ENCODE measurements around the gene CTXND1. TPM values are rescaled to one million over a fixed set of nuclear protein-coding genes. Genes with fewer than 3 reads are reported as not detected.

Gene CTXND1
- total and polyA plus RNA-seq, 2 of the 4 experiments (the other 2 are of a cell fraction) = not detected

DNA sequence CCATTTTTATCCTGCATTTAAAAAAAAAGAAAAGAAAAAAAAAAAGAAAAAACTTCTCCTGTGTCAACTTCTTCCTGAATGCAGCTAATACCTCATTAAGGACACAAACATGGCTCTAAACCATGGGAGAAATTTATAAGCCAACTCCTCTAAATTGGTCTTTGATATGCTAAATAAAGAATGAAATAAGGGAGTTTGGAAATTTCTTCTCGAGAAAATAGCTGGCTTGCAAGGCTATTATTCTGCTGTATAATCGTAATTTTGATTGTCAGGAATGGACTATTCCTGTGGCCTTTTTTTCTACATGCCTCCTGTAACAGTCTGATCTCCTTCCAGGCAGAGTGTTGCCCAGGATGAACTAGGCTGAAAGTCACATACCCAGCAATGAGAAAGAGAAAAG is 20.6 kb downstream of the CTXND1 start:
- H2AK5ac ChIP-seq (ENCODE audit: low read depth, low read length) = no peak overlapping the region
- H3K23ac ChIP-seq (ENCODE audit: low read depth, low read length) = no peak overlapping the region
- no peak overlapping the region for H3K9ac ChIP-seq (ENCODE audit: low read depth, low read length)
- no peak overlapping the region for H2BK20ac ChIP-seq (ENCODE audit: low read depth, low read length)
- no peaks in the 10 kb centered on the region for H3K79me1 ChIP-seq (ENCODE audit: low read depth in 1 of 2, low read length in 2 of 2)
- H3K18ac ChIP-seq (ENCODE audit: low read depth, low read length) = no peak overlapping the region
- no peak overlapping the region for H2BK15ac ChIP-seq (ENCODE audit: low read depth, low read length)
- H4K20me1 ChIP-seq (ENCODE audit: insufficient read depth, low read length) = no peaks in the 10 kb centered on the region
- POLR2A ChIA-PET (ENCODE audit: unreplicated experiment) = no interaction called here
- H2BK5ac ChIP-seq (ENCODE audit: low read depth, low read length, poor library complexity, severe bottlenecking) = no peak overlapping the region
- H3K4me2 ChIP-seq (ENCODE audit: low read depth, low read length) = no peak overlapping the region
- in situ Hi-C loops (cut with MboI; ENCODE audit: low sequenced_read_pairs) = no loop called here
- TF ChIP-seq SMC3 (IDR thresholded peaks at IDR 0.05; ENCODE audit: low read depth, low read length) (no peak), RAD21 (IDR thresholded peaks at IDR 0.05; ENCODE audit: low read length) (no peak), BHLHE40 (IDR thresholded peaks at IDR 0.05; ENCODE audit: low read depth, low read length) (no peak), CEBPB (IDR thresholded peaks at IDR 0.05; ENCODE audit: low read depth, low read length) (no peak), POLR2A (IDR thresholded peaks at IDR 0.05; ENCODE audit: low read depth, low read length) (no peak), NFE2L2 (IDR thresholded peaks at IDR 0.05; ENCODE audit: low read depth, low read length) (no peak), MXI1 (IDR thresholded peaks at IDR 0.05; ENCODE audit: borderline replicate concordance, low read depth, low read length) (no peak), MAZ (IDR thresholded peaks at IDR 0.05; ENCODE audit: borderline replicate concordance, low read depth, low read length) (no peak)
- TF ChIP-seq, protein P1, sequence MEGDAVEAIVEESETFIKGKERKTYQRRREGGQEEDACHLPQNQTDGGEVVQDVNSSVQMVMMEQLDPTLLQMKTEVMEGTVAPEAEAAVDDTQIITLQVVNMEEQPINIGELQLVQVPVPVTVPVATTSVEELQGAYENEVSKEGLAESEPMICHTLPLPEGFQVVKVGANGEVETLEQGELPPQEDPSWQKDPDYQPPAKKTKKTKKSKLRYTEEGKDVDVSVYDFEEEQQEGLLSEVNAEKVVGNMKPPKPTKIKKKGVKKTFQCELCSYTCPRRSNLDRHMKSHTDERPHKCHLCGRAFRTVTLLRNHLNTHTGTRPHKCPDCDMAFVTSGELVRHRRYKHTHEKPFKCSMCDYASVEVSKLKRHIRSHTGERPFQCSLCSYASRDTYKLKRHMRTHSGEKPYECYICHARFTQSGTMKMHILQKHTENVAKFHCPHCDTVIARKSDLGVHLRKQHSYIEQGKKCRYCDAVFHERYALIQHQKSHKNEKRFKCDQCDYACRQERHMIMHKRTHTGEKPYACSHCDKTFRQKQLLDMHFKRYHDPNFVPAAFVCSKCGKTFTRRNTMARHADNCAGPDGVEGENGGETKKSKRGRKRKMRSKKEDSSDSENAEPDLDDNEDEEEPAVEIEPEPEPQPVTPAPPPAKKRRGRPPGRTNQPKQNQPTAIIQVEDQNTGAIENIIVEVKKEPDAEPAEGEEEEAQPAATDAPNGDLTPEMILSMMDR (conservative IDR thresholded peaks at IDR 0.05; ENCODE audit: low read depth, low read length) = no peak
- TF ChIP-seq, protein P2, sequence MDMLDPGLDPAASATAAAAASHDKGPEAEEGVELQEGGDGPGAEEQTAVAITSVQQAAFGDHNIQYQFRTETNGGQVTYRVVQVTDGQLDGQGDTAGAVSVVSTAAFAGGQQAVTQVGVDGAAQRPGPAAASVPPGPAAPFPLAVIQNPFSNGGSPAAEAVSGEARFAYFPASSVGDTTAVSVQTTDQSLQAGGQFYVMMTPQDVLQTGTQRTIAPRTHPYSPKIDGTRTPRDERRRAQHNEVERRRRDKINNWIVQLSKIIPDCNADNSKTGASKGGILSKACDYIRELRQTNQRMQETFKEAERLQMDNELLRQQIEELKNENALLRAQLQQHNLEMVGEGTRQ (IDR thresholded peaks at IDR 0.05; ENCODE audit: low read depth, low read length) = no peak
- H3K27ac ChIP-seq (ENCODE audit: insufficient read depth, low read length) = no peak overlapping the region
- no peaks in the 10 kb centered on the region for H3K4me1 ChIP-seq (ENCODE audit: control insufficient read depth, insufficient read depth, low read length)
- ATAC-seq (ENCODE audit: low read depth) = no peak
- H3K36me3 ChIP-seq (ENCODE audit: control insufficient read depth, insufficient read depth, low read length) = no peaks in the 10 kb centered on the region
- CTCF ChIA-PET = no interaction called here
- H3K14ac ChIP-seq (replicated peaks; ENCODE audit: low read depth, low read length) = no peak overlapping the region
- H3K9me1 ChIP-seq (ENCODE audit: insufficient read depth, low read length) = 0 out of 2 replicates have a peak, but pooled peaks cover 3% of the 10 kb centered on the region
- H2AK9ac ChIP-seq (replicated peaks; ENCODE audit: low read depth, low read length, poor library complexity) = no peak overlapping the region
- H3K9me3 ChIP-seq (ENCODE audit: control insufficient read depth, insufficient read depth, low read length) = no peaks in the 10 kb centered on the region
- DNase-seq = no peak
- no peak overlapping the region for H3K4me3 ChIP-seq (ENCODE audit: insufficient read depth, low read depth, low read length)
- H3K56ac ChIP-seq (ENCODE audit: extremely low read depth, insufficient read depth, low read length) = no peak overlapping the region
- no TSS peak for BruUV-seq (replicated peaks)
- dilution Hi-C loops (cut with HindIII; ENCODE audit: low sequenced_read_pairs, unreplicated experiment) = no loop called here
- WGBS, 2 experiments (ENCODE audit: extremely low coverage in 2 of 2, insufficient read length in 1 of 2) = no CpG with 5 or more reads among the region's 2 CpGs
- intact Hi-C loops (cut with micrococcal nuclease) = loop anchor here (10.0 kb wide), 1 partner anchor 167 kb away; no protein-coding TSS in a partner anchor
- H4K5ac ChIP-seq (ENCODE audit: low read depth, low read length) = no peak overlapping the region
- peaks cover 26% of the 10 kb centered on the region for H3K27me3 ChIP-seq (ENCODE audit: control insufficient read depth, insufficient read depth, low read length)
- no peak overlapping the region for H2BK120ac ChIP-seq (ENCODE audit: low read depth, low read length)
- H4K91ac ChIP-seq (ENCODE audit: insufficient read depth, low read depth, low read length) = no peak overlapping the region
- no peak overlapping the region for H4K8ac ChIP-seq (ENCODE audit: low read depth in 2 of 2, low read length in 2 of 2)
- H2AFZ ChIP-seq (replicated peaks; ENCODE audit: low read length, poor library complexity) = no peak overlapping the region
- no peak overlapping the region for H3K4ac ChIP-seq (ENCODE audit: low read depth, low read length)

Data from IMR-90 (cell line).